VCaP (cell line): Measurements from ENCODE around the gene LAMP2.

Experiments used
- H3K27ac ChIP-seq: fragments of 450-650 bp; 2 replicates; pipeline ENCODE4 v1.5.1; 2017
- CTCF ChIP-seq: fragments of 450-650 bp; conservative IDR thresholded peaks from 2 replicates; pipeline ENCODE4 v1.5.1; 2017; ENCODE audit warnings: mild to moderate bottlenecking, moderate library complexity

Gene LAMP2

GRCh38 chrX:120426599-120426998 lies 42.5 kb downstream of the LAMP2 start:
- no peak for TF ChIP-seq CTCF
- no peak overlapping the region for H3K27ac ChIP-seq

GRCh38 chrX:120419463-120419862 lies 49.6 kb downstream of the LAMP2 start:
- H3K27ac ChIP-seq: no peak overlapping the region
- no peak for TF ChIP-seq CTCF

- no peak overlapping the region for H3K27ac ChIP-seq
- no peak for TF ChIP-seq CTCF
Measured at GRCh38 chrX:120408168-120408567, 60.9 kb downstream of the LAMP2 start.

GRCh38 chrX:120406638-120407037 lies 62.5 kb downstream of the LAMP2 start:
- H3K27ac ChIP-seq: no peak overlapping the region
- no peak for TF ChIP-seq CTCF

GRCh38 chrX:120402369-120402768 lies 66.7 kb downstream of the LAMP2 start:
- H3K27ac ChIP-seq: no peak overlapping the region
- no peak for TF ChIP-seq CTCF

GRCh38 chrX:120401301-120401700 lies 67.8 kb downstream of the LAMP2 start:
- no peak for TF ChIP-seq CTCF
- H3K27ac ChIP-seq: no peak overlapping the region

- H3K27ac ChIP-seq: no peak overlapping the region
- peak; percentile 43 for TF ChIP-seq CTCF
Measured at GRCh38 chrX:120380699-120381098, 88.4 kb downstream of the LAMP2 start.
